GM21515 (cell line): Measurements from ENCODE around the gene OR13C5.
"Not testable (repeated sequence)": the region's sequence is repeated elsewhere in the genome, so short reads cannot be mapped to it uniquely, and the experiment has no call there.

Experiments used
- ATAC-seq: cut with Tn5 transposase; IDR thresholded peaks from one replicate; pipeline ENCODE4 v1.9.1; 2021; ENCODE audit not compliant: unreplicated experiment

The OR13C5 gene, protein sequence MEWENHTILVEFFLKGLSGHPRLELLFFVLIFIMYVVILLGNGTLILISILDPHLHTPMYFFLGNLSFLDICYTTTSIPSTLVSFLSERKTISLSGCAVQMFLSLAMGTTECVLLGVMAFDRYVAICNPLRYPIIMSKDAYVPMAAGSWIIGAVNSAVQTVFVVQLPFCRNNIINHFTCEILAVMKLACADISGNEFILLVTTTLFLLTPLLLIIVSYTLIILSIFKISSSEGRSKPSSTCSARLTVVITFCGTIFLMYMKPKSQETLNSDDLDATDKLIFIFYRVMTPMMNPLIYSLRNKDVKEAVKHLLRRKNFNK

DNA sequence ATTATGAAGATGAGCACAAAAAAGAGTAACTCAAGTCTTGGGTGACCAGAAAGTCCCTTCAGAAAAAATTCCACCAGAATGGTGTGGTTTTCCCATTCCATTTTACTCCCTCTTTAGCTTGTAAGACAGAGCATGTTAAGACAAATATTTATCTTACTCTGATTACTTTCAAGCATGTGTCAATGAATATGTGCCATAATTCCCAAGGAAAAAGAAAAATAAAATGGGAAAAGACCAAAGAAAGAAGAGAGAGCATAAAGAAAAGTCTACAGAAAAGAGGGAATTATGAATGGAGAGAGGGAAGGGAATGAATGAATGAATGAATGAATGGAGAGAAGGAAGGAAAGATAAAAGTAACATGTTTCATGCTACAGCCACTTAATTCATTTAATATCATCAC lies at the start of gene OR13C5:
Gene OR13C5 (minus strand): TSS at position 101 of the 400 bp plus-strand sequence. CDS start 0 bp downstream, at position 101.
- not testable (repeated sequence) for ATAC-seq

DNA sequence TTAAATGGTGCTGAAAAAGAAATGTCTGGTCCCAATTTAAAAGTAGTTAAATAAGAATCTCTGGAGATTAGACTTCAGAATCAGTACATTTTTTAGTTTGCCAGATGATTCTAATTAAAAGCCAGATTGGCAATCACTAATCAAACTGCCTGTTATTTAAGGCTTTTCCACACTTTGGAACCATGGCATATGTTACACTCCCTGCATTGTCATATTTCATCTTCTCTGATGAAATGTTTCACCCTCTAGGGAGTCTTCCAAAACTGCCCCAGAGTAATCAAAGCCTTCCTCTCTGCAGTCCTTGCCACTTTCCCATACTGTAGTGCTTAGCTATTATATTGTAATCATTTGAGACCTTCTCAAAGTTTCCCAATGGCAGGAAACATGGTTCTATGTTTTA lies 36.2 kb upstream of the OR13C5 start:
- ATAC-seq: no peak

DNA sequence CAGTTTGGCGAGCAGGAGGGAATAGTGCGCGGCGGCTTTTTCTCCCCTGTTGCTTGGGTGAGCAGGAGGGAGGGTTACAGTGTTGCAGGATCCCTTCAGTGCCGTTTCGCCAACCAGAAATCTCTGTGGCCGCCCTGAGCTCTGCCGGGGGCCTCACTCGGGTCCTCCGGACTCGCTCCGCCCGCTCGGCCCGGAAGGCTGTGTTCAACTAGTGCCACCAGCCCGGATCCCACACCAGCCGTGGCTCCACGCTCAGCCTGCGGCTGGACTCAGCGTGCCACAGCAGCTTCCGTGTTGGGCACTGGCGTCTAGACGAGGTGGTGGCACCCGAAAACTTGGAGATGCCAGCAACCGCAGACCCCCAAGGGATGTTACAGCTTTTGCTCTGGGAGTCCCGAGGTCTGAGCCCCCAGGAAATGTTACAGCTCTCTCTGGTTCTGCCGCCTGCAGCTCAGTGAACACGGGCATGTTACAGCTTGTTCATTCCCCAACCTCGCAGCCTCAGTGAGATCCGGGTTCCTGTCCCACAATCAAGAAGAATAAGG lies 34.8 kb upstream of the OR13C5 start:
- ATAC-seq: no peak

DNA sequence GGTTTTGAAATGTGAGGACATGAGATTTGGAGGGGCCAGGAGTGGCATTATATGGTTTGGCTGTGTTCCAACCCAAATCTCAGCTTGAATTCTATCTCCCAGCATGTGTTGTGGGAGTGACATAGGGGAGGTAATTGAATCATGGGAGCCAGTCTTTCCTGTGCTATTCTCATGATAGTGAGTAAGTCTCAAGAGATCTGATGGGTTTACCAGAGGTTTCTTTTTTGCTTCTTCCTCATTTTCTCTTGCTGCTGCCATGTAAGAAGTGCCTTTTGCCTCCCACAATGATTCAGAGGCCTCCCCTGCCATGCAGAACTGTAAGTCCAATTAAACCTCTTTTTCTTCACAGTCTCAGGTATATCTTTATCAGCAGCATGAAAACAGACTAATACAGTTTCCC lies 26.8 kb upstream of the OR13C5 start:
- ATAC-seq: not testable (repeated sequence)

DNA sequence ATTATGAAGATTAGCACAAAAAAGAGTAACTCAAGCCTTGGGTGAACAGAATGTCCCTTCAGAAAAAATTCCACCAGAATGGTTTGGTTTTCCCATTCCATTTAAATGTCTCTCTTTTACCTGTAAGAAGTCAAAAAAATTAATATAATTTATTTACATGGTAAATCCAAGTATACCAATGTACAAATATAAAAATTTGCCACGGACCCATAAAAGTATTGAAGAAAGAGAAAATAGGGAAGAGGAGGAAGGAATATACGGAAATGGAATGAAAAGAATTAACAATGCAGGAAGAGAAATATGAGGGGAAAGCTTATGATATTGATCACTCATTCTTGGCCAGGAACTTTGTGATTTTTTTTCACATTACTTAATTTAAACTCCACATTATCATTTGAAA lies 18.9 kb upstream of the OR13C5 start, which contains the start of gene OR13C9:
Gene OR13C9 (minus strand): TSS at position 101 of the 400 bp plus-strand sequence. CDS start 0 bp downstream, at position 101.
- ATAC-seq: no peak

DNA sequence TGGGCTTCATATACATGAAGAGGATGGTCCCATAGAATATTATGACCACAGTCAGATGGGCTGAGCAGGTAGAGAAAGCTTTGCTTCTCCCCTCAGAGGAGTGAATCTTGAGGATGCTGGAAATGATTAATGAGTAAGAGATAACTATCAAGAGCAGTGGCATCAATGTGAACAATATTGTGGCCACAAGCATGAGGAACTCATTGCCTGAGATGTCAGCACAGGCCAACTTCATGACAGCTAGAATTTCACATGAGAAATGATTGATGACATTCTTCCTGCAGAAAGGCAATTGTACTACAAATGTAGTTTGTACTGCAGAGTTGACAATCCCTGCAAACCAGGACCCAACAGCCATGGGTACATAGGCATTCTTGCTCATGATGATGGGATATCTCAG lies 18.2 kb upstream of the OR13C5 start:
- ATAC-seq: no peak

DNA sequence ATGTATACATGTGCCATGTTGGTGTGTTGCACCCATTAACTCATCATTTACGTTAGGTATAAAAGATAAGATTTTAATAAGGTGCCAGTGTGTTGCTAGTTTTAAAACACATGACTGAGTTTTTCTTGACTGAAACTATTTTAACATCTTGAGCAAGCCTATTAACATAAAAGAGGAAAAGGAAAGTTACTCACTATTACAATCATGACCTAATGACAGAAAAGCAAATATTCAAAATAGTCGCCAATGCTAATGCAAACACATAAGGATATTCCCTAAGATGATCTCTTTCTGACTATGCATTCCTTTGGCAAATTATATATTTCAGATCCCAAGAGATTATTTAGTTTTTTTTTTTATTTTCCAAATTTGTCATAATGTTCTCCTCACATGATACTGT lies 12.0 kb upstream of the OR13C5 start:
- no peak for ATAC-seq

DNA sequence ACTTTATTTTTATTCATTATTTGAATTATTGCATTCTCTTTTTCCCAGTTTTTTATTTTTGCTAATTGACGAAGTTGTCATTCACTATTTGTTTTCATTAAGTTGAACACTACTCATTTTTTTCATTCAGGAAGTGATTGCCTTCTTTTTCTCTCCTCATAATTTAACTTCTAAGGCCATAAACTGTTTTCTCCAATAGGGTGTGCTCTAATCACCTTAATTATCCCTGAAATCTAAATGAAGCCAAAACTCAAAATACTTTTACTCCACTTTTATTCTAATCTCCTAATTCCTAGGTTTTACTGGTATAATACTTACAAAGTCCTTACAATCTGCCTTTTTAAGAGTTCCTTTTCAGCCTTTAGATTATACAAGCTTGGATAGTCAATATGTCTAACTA lies 9.1 kb upstream of the OR13C5 start:
- no peak for ATAC-seq

DNA sequence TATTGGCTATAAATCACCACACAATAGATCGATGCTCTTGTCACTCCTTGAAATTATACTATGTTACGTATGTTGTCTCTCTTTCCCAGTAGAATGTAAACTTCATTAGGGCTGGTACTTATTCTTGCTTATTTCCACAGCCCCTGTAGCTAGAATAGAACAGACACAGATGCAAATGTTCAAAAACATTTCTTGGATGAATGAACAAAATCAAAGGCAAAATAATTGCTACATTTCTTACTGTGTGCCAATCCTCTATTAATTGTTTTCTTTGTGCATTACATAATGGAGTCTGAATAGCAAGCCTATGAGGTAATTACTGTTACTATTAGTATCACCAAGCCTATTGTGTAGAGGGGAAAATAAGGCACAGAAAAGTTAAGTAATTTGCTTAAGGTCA lies 6.9 kb upstream of the OR13C5 start:
- no peak for ATAC-seq

DNA sequence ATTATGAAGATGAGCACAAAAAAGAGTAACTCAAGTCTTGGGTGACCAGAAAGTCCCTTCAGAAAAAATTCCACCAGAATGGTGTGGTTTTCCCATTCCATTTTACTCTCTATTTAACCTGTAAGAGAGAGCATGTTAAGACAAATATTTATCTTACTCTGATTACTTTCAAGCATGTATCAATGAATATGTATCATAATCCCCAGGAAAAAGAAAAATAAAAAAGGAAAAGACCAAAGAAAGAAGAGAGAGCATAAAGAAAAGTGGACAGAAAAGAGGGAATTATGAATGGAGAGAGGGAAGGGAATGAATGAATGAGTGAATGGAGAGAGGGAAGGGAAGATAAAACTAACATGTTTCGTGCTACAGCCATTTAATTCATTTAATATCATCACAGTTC lies 6.3 kb upstream of the OR13C5 start, which contains the start of gene OR13C2:
Gene OR13C2 (minus strand): TSS at position 101 of the 400 bp plus-strand sequence. CDS start 0 bp downstream, at position 101.
- ATAC-seq: not testable (repeated sequence)

DNA sequence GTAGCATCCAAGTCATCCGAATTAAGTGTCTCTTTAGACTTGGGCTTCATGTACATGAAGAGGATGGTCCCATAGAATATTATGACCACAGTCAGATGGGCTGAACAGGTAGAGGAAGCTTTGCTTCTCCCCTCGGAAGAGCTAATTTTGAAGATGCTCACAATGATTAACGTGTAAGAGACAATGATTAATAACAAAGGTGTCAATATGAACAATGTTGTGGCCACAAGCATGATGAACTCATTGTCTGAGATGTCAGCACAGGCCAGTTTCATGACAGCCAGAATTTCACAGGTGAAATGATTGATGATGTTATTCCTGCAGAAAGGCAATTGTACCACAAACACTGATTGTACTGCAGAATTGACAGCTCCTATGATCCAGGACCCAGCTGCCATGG lies 5.6 kb upstream of the OR13C5 start:
- no peak for ATAC-seq

DNA sequence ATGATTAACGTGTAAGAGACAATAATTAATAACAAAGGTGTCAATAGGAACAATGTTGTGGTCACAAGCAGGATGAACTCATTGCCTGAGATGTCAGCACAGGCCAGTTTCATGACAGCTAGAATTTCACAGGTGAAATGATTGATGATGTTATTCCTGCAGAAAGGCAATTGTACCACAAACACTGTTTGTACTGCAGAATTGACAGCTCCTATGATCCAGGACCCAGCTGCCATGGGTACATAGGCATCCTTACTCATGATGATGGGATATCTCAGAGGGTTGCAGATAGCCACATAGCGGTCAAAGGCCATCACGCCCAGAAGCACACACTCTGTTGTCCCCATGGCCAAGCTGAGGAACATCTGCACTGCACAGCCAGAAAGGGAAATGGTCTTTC lies 464 bp downstream of the OR13C5 start:
- ATAC-seq: not testable (repeated sequence)

DNA sequence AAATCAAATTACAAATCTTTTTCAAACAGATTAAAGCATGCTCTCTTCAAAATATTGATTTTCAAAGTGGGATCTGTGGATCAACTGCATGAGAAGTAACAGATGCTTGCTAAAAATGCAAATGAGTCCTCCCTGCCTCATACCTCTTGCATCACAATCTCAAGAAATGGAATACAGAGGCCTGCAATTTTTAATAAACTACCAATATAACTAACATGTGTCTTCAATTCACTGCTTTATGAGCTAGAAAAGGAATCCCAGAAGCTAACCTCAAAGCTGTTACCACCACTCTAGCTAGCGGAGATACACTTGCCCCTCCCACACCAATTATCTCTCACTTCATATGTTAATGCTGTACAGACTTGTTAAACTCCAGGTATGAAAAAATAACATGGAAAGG lies 9.6 kb downstream of the OR13C5 start:
- no peak for ATAC-seq

DNA sequence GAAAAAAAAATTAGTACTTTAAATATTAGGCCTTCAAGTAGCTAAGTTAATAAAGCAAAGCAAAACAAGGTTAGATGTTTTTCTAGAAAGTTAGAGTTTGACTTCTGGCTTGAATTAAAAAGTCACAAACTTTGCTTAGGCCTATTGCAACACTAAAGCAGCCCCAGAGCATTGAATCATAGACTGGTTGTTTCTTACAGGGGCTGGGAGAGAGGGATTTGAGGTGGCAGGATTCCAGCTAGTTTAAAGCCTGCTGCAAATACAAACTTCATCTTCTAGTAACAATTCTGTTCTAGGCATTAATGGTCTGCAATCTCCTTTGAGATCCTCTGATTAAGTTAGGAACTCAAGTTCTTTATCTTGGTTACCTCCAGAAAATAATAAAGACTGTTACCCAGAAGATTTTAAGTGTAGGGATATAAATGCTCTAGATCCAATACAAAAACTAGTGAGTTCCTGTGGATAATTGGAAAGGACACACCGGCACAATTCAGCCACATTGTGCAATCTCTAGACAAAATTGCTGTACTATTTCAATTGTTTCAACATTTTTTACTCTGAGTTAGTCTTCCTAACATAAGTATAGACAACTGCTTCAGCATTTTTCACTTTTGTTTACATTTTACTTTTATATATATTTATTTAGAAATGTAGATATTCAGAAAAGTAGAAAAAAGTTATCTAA lies 12.6 kb downstream of the OR13C5 start:
- no peak for ATAC-seq

DNA sequence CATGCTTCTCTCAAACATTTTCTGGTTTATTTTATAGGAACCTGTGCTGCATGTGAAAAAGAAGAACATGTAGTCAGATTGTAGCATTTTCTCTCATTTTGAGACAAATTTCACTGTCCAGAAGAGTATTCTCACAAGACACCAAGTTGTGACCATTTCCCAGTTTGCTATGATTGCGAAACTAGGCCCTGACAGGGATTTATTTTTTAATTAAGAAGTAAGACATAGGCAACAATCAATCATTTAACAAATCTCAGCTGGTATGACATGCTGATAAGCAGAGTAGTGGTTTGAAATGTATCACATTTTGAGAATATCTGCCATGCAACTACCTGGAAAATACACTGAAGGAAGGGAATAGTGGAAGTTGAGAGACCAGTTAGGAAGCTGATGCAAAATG lies 18.7 kb downstream of the OR13C5 start:
- no peak for ATAC-seq

DNA sequence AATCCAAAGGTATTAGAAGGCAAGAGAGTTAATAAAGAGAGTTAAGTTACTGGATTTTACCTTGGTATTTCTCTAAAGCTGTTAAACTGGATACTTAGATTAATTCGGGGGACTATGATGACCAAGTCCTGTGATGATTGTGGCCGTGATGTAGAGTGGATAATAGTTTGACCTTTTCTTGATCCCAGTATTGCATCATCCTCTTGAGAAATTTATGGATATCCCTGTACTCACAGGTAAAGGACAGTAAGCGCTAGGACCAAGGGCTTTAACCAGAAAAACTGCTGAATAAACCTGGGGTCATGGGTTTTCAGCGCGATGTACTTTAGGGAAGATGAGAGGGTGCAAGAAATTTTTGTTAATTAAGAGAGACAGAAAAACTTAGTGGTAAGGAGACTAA lies 21.9 kb downstream of the OR13C5 start:
- ATAC-seq: no peak

DNA sequence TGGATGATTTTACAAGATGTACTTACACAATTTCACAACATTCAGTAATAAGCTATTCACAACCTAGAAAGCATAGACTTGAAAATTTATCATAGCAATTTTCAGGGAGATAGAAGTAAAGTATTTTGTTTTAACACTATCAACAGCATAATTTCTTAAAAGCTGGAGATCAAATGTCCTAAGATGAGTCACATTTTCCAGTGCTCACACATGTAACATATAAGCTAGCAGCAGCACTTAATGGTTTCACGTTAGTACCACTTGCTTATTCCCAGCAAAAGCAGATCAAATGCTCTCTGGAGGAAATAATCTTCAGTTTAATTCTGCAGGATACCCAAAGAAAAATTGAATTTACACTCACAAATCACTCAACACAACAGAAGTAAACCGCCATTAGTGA lies 23.8 kb downstream of the OR13C5 start:
- no peak for ATAC-seq

DNA sequence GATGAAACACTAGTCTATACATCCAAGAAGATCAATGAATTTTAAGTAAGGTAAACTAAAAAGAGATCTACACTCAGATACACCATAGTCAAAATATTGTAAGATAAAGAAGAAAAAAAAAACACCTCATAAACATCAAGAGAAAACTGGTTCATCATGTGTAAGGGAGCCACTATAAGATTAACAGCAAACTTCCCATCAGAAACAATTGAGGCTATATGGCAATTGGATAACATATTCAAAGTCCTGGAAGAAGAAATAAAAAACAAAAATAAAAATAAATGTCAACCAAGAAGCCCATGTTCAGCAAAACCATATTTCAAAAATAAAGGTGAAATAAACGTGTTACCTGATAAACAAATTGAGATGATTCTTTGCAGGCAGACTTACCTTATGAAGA lies 26.6 kb downstream of the OR13C5 start:
- no peak for ATAC-seq

DNA sequence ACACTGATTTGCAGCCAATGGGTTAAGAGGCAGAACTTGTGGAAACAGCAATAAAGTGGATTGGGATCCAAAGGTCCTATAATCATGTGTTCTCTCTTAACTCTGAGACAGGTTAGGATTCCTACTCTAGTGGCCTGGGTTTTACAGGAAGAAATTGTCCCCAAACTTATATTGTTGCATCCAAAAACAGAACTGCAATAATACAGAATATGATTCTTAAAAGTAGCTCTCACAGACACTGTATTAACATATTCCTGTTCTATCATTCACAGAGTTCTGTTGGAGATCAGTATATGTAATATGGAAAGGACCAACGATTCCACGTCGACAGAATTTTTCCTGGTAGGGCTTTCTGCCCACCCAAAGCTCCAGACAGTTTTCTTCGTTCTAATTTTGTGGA lies 30.3 kb downstream of the OR13C5 start, which contains the start of gene OR13C8:
Gene OR13C8 (plus strand): TSS at position 301 of the 400 bp plus-strand sequence. CDS start 0 bp downstream, at position 301.
- no peak for ATAC-seq

DNA sequence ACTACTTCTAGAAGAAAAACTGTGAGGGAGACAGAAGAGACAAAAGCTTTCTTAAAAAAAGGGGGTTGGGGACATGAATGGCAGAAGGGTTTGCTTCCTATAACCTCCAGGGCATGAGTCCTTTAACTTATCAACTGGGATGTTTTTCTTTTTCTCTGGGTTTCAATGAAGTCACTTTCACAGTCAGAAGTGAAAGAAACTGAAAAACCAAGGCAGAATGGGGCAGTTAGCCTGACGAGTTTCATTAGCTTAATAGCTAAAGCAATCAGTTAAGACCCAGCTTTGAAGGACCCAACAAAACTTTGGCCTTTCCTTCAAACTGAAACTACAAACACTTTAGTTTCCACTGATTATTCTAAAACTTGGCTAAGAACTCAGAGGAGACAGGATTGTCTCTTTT lies 34.9 kb downstream of the OR13C5 start:
- ATAC-seq: no peak

DNA sequence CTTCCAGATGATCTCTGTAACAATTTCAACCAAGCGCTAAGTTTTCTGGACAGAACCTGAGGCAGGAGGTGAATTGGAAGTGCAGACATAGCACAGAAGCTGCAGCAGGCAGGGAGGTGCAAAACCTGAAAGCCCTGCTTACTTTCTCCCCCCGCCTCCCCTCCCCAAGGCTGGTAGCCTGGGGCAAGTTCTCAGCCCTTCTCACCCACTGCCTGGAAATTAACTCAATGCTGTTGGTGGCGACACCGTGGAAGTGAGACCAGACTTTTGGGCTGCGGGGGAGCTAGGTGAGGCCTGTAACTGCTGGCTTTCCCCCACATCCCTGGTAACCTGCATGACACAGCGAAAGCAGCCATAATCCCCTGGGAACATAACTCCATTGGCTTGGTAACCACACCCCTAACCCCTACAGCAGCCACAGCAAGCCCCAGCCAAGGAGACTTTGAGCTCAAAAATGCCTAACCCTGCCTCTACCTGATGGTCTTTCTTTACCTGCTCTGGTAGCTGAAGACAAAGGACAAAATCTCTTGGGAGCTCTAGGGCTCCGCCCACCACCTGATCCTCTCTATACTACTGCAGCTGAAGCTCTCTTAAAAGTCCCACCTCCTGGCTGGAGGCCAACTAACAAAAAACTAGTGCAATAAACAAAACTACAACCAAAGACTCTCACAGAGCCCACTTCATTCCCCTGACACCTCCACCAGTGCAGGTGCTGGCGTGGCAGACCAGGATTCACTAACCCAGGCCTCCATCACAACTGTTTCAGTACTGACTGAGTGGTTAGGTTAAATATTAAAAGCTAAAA lies 42.2 kb downstream of the OR13C5 start:
- no peak for ATAC-seq
